ENCODE data around the gene CADM2.

Gene CADM2

DNA sequence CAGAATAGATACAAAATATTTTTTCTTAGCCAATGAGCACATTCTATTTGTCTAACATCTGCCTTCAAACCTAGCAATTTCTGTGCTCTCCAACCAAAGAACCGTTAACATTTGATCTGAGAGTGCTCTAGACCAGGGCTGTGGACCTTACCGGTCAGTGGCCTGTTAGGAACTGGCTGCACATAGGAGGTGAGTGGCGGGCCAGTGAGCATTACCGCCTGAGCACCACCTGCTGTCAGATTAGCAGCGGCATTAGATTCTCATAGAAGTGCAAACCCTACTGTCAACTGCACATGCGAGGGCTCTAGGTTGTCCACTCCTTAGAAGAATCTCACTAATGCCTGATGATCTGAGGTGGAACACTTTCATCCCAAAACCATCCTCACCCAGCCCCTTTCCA is 131.7 kb downstream of the CADM2 start:
- TF ChIP-seq, protein P1, sequence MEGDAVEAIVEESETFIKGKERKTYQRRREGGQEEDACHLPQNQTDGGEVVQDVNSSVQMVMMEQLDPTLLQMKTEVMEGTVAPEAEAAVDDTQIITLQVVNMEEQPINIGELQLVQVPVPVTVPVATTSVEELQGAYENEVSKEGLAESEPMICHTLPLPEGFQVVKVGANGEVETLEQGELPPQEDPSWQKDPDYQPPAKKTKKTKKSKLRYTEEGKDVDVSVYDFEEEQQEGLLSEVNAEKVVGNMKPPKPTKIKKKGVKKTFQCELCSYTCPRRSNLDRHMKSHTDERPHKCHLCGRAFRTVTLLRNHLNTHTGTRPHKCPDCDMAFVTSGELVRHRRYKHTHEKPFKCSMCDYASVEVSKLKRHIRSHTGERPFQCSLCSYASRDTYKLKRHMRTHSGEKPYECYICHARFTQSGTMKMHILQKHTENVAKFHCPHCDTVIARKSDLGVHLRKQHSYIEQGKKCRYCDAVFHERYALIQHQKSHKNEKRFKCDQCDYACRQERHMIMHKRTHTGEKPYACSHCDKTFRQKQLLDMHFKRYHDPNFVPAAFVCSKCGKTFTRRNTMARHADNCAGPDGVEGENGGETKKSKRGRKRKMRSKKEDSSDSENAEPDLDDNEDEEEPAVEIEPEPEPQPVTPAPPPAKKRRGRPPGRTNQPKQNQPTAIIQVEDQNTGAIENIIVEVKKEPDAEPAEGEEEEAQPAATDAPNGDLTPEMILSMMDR (conservative IDR thresholded peaks at IDR 0.05; ENCODE audit: low read depth, low read length): no peak
- Histone ChIP-seq H4K20me1 (ENCODE audit: insufficient read depth) (no peaks in the 10 kb centered on the region), H3K4me2 (no peak overlapping the region), H3K27ac (no peak overlapping the region), H3K79me2 (ENCODE audit: insufficient read depth, low read depth) (no peaks in the 10 kb centered on the region), H2AFZ (ENCODE audit: low read depth) (no peak overlapping the region), H3K27me3 (ENCODE audit: insufficient read depth, low read depth) (no peaks in the 10 kb centered on the region), H3K4me1 (ENCODE audit: low read depth, poor library complexity, severe bottlenecking) (no peaks in the 10 kb centered on the region), H3K9ac (no peak overlapping the region), H3K36me3 (ENCODE audit: insufficient read depth) (no peaks in the 10 kb centered on the region), H3K4me3 (IDR thresholded peaks at IDR 0.05; ENCODE audit: insufficient read depth, low read depth, low read length) (no peak overlapping the region)

DNA sequence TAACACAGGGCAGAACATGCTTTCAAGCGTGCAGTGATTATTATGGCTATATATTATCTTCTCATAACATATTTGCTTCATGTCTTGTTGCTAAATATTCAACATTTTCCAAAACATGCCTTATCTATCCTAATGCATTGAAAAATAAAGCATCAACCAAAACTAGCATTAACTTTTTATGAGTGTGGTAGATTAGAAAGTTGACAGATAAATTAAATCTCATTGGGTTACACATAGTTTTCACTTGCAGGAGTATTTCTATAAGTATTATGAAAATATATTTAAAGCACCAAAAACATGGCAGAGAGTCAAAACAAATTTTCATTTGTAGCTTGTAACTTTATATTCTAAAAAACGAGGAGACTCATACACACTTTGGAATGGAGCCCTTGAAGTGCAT is 141.5 kb downstream of the CADM2 start:
- Histone ChIP-seq H3K4me1 (ENCODE audit: low read depth, poor library complexity, severe bottlenecking) (no peaks in the 10 kb centered on the region), H3K79me2 (ENCODE audit: insufficient read depth, low read depth) (no peaks in the 10 kb centered on the region)
- TF ChIP-seq, protein P1 (conservative IDR thresholded peaks at IDR 0.05; ENCODE audit: low read depth, low read length): no peak

DNA sequence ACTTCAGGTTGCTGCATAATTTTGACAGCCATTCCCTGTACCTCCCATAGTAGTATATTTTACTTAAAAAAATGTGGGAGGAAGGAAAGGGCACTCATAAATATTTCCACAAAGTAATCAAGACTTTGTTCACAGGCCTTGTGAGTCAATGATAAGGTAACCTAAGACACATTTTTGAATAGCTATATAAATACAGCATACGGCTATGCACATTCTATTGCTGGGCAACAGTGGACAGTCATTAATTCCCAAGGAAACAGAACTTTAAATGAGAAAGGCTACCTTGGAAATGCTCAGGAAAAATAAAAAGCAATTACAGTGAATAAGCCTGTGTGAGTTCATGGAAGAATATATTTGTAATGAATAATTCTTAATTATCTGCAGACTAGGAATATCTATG is 144.0 kb downstream of the CADM2 start:
- Histone ChIP-seq H2AFZ (ENCODE audit: low read depth) (no peak overlapping the region), H3K36me3 (ENCODE audit: insufficient read depth) (no peaks in the 10 kb centered on the region), H4K20me1 (ENCODE audit: insufficient read depth) (no peaks in the 10 kb centered on the region), H3K27me3 (ENCODE audit: insufficient read depth, low read depth) (no peaks in the 10 kb centered on the region), H3K9ac (no peak overlapping the region), H3K79me2 (ENCODE audit: insufficient read depth, low read depth) (no peaks in the 10 kb centered on the region), H3K4me1 (ENCODE audit: low read depth, poor library complexity, severe bottlenecking) (no peaks in the 10 kb centered on the region), H3K27ac (no peak overlapping the region), H3K4me3 (IDR thresholded peaks at IDR 0.05; ENCODE audit: insufficient read depth, low read depth, low read length) (no peak overlapping the region), H3K4me2 (no peak overlapping the region)
- TF ChIP-seq, protein P1 (conservative IDR thresholded peaks at IDR 0.05; ENCODE audit: low read depth, low read length): no peak

More for the DNA sequence above, 141.5 kb downstream of the CADM2 start:
- Histone ChIP-seq H2AFZ (ENCODE audit: low read depth) (no peak overlapping the region), H3K9ac (no peak overlapping the region), H3K27me3 (ENCODE audit: insufficient read depth, low read depth) (no peaks in the 10 kb centered on the region), H3K36me3 (ENCODE audit: insufficient read depth) (no peaks in the 10 kb centered on the region), H3K4me2 (no peak overlapping the region), H4K20me1 (ENCODE audit: insufficient read depth) (no peaks in the 10 kb centered on the region), H3K27ac (no peak overlapping the region), H3K4me3 (IDR thresholded peaks at IDR 0.05; ENCODE audit: insufficient read depth, low read depth, low read length) (no peak overlapping the region)

DNA sequence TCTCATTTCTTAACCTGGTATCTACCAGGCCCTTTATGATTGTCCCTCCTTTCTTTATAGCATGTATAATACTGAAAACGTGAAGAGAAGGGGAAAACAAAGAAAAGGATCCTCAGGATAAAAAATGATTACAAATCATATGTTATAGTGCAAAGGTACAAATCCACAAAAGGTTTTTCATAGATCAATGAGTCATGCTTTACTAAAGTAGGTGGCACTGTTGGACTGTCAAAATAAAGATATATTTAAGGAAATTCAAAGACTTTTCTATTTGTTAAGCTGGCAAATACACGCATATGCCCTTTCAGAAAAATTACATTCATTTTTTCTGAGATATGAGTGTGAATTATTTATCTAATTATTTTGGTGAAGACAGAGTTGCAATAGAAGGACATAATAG is 151.6 kb downstream of the CADM2 start:
- Histone ChIP-seq H3K79me2 (ENCODE audit: insufficient read depth, low read depth) (no peaks in the 10 kb centered on the region), H3K9ac (no peak overlapping the region), H3K4me2 (no peak overlapping the region), H4K20me1 (ENCODE audit: insufficient read depth) (no peaks in the 10 kb centered on the region), H3K27me3 (ENCODE audit: insufficient read depth, low read depth) (no peaks in the 10 kb centered on the region), H3K4me1 (ENCODE audit: low read depth, poor library complexity, severe bottlenecking) (no peaks in the 10 kb centered on the region), H3K4me3 (IDR thresholded peaks at IDR 0.05; ENCODE audit: insufficient read depth, low read depth, low read length) (no peak overlapping the region), H3K36me3 (ENCODE audit: insufficient read depth) (no peaks in the 10 kb centered on the region), H2AFZ (ENCODE audit: low read depth) (no peak overlapping the region), H3K27ac (no peak overlapping the region)
- TF ChIP-seq, protein P1 (conservative IDR thresholded peaks at IDR 0.05; ENCODE audit: low read depth, low read length): no peak

Measured in KMS-11 (cell line).